GM10847 (cell line): Measurements from ENCODE around the gene CPLX1.

Experiments
- POLR2A ChIP-seq: IDR thresholded peaks from 2 replicates; pipeline ENCODE4 v1.6.1; 2011; ENCODE audit not compliant: insufficient read length; ENCODE audit errors: extremely low read depth

Gene CPLX1

GRCh38 chr4:858831-859451 is 33.0 kb upstream of the CPLX1 start:
- no peak for TF ChIP-seq POLR2A

DNA sequence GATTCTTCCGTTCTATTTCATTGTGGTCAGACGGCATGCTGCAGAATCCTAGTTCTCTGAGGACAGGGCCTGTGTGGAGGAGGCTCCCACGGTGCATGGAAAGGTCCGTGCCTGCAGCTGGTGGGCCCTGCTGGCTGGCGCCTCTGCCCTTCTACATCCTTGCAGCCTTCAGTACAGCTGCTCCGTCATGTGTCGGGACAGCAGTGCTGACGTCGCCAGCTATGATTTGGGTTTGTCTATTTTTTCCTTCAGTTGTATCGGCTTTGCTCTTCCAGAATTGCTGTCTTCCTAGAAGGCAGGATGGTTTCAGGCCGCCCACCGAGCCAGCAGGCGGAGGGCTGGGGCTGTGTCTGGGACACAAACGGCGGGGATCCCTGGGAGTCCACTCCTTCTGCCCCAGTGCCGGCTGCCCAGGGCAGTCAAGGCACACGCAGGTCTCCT is 32.1 kb upstream of the CPLX1 start:
- no peak for TF ChIP-seq POLR2A

GRCh38 chr4:857461-857860 is 31.5 kb upstream of the CPLX1 start:
- no peak for TF ChIP-seq POLR2A

DNA sequence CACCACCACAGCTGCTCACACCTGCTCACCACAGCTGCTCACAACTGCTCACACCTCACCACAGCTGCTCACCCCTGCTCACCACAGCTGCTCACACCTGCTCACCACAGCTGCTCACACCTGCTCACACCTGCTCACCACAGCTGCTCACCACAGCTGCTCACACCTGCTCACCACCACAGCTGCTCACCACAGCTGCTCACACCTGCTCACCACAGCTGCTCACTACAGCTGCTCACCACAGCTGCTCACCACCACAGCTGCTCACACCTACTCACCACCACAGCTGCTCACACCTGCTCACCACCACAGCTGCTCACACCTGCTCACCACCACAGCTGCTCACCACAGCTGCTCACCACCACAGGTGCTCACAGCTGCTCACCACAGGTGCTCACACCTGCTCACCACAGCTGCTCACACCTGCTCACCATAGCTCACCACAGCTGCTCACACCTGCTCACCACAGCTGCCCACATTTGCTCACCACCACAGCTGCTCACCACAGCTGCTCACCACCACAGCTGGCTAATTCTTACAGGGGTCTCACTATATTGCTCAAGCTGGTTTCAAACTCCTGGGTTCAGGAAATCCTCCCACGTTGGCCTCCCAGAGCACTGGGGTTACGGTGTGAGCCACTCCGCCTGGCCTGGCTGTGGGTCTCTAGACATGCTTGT is 30.4 kb upstream of the CPLX1 start:
- TF ChIP-seq POLR2A = no peak

- no peak for TF ChIP-seq POLR2A
These were observed 29.9 kb upstream of the CPLX1 start for GRCh38 chr4:855880-856224.

DNA sequence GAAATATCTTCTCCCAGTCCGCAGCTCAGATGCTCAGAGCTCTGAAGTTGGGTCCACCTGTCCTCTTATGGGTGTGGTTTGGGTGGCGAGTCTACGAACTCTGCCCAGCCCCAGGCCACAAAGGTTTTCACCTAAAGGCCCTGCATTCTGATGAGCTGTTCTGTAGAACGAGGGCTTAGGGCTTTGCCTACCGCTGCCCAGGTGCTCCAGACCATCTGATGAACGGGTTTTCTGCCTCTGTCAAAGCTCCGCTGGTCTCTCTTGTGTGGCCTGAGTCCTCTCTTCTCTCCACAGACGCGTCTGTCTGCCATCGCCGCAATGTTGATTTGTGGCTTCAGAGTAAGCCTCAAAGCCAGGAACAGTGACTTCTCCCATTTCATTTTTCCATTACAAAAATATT is 28.4 kb upstream of the CPLX1 start:
- TF ChIP-seq POLR2A = no peak

DNA sequence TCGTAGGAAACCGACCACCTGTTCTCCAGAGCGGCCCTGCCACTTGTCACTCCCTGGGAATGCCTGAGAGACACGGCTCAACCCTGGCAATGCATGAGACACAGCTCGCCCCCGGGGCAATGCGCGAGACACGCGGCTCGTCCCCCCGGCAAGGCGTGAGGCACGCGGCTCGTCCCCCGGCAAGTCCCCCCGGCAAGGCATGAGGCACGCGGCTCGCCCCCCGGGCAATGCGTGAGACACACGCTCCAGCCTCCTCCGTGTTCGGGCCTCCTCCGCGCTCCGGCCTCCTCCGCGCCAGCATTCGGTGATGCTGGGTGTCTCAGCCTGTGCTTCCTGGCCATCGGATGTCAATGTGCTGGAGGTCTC is 27.5 kb upstream of the CPLX1 start:
- TF ChIP-seq POLR2A = no peak

- TF ChIP-seq POLR2A = no peak
These were observed 25.9 kb upstream of the CPLX1 start for GRCh38 chr4:851701-852430.

DNA sequence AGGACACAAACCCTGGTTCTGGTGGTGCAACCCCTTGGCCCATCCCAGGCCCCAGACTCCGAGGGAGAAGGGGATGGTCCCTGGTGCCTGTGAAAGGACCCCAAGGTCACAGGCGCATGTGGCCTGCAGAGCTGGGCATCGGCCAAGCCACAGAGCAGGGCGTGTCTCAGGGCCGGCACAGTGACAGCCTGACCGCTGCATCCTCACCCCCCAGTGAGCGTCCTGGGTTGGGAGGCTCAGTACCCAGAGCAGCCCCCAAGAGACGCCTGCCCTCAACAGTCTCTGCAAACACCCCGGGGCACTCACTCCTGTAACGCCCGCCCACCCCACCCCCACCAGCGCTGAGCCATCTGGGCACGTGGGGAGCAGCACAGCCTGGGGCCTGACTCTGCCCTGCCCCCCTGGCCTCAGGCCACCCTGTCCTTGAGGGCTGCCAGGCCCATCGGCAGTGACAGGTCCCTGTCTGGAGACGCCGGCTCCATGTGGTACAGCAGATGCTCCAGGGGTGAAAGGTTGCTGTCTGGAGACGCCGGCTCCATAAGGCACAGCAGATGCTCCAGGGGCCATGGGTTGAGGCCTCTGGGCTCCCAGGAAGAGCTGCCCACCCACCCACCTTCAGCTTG is 24.5 kb upstream of the CPLX1 start:
- no peak for TF ChIP-seq POLR2A

- TF ChIP-seq POLR2A = no peak
These were observed 23.7 kb upstream of the CPLX1 start for GRCh38 chr4:849478-850175.

- TF ChIP-seq POLR2A = no peak
These were observed 23.0 kb upstream of the CPLX1 start for GRCh38 chr4:848803-849477.

- TF ChIP-seq POLR2A = no peak
These were observed 22.4 kb upstream of the CPLX1 start for GRCh38 chr4:848307-848691.

DNA sequence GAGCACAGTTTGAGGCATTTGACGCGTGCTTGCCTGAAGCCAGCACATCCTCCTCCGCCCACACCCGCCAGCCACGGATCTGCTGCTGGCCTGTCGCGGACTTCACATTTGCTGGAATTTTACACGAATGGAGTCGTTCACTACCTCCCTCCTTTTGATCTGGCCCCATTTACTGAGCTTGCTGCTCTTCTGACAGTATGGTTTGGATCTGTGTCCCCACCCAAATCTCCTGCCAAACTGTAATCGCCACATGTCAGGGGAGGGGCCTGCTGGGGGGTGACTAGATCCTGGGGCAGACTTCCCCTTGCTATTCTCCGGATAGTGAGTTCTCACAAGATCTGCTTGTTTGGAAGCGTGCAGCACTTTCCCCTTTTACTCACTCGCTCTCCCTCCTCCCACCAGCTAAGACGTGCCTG is 19.9 kb upstream of the CPLX1 start:
- no peak for TF ChIP-seq POLR2A

DNA sequence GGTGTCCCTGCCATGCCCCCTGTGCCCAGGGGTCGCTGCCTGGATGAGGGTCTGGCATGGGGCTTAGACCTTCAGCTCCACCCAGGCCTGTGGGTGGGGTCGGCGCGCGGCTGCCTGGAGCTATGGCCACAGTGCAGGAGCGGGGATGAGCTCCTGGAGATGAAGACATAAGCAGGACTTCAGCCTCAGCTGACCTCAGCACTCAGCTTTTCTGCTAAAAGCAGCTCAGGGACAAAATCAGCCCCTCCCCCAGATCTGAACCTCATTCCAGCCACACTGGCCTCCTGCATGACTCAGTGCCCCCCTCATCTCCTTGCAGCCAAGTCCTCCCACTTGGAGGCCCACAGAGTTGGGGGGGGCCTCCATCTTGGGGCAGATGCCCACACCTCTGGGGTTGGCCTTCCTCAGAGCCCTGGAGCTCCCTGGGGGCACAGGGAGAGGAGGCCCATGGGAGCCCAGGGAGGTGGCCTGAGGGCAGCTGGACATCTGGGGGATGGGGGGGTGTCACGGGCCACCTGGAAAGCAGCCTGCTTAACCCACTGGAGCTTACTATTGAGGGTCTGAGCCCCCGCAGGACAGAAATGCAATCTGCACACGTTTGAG is 19.4 kb upstream of the CPLX1 start:
- no peak for TF ChIP-seq POLR2A

GRCh38 chr4:844752-845232 is 18.9 kb upstream of the CPLX1 start:
- TF ChIP-seq POLR2A = no peak
